ENCODE measurements around the gene C10orf90. TPM values are rescaled to one million over a fixed set of nuclear protein-coding genes. Genes with fewer than 3 reads are reported as not detected.

C10orf90 gene
- total RNA-seq, 1 donor from 2014 or later: not detected

DNA sequence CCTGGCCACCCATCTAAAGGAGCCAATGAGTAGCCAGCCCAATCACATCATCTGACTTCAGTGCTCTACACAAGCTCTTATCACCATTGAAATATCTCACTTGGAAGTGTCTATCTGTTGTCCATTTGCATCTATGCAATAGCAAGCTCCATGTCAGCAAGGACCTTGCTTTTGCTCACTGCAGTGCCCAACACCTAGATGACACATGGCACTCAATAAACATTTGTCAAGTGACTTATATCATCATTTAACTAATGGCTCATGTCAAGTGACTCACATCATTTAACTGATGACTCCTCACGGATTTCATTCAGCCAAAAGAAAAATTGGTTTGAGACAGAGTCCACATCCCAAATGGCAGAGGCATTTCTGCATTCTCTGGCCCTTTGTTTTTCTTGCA lies 189.3 kb downstream of the C10orf90 start:
- Histone ChIP-seq H3K4me1 (no peaks in the 10 kb centered on the region), H3K4me3 (no peak overlapping the region), H3K27me3 (ENCODE audit: low read depth) (no peaks in the 10 kb centered on the region), H3K36me3 (no peaks in the 10 kb centered on the region), H3K27ac (no peak overlapping the region), H3K9me3 (no peaks in the 10 kb centered on the region)
- DNase-seq (no peak), ATAC-seq (no peak)
- TF ChIP-seq, protein P1, sequence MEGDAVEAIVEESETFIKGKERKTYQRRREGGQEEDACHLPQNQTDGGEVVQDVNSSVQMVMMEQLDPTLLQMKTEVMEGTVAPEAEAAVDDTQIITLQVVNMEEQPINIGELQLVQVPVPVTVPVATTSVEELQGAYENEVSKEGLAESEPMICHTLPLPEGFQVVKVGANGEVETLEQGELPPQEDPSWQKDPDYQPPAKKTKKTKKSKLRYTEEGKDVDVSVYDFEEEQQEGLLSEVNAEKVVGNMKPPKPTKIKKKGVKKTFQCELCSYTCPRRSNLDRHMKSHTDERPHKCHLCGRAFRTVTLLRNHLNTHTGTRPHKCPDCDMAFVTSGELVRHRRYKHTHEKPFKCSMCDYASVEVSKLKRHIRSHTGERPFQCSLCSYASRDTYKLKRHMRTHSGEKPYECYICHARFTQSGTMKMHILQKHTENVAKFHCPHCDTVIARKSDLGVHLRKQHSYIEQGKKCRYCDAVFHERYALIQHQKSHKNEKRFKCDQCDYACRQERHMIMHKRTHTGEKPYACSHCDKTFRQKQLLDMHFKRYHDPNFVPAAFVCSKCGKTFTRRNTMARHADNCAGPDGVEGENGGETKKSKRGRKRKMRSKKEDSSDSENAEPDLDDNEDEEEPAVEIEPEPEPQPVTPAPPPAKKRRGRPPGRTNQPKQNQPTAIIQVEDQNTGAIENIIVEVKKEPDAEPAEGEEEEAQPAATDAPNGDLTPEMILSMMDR (IDR thresholded peaks at IDR 0.05): no peak
- intact Hi-C loops (cut with DNase I): no loop called here

DNA sequence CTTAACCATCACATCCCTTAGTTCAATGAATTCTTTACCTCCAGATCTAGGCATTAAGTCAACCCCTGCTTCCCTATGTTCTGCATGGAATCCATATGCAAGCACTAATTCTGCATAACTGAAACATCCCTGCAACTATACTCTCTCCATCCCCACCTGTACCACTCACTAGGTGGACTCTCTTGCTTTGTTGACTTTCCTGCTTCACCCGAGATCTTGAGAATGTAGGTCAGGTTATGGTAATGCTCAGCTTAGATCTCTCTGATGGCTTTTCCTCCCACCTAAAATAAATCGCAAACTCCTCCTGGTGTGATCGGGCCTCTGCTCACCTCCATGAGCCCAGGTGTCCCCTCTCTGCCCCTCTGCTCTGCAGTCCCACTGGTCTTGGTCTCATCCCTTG lies 189.8 kb downstream of the C10orf90 start:
- no peak overlapping the region for H3K4me3 ChIP-seq
- no peaks in the 10 kb centered on the region for H3K4me1 ChIP-seq
- no peak overlapping the region for H3K27ac ChIP-seq
- TF ChIP-seq, protein P1 (IDR thresholded peaks at IDR 0.05): no peak
- ATAC-seq: no peak
- no peaks in the 10 kb centered on the region for H3K36me3 ChIP-seq
- intact Hi-C loops (cut with DNase I): no loop called here
- no peak for DNase-seq
- H3K27me3 ChIP-seq (ENCODE audit: low read depth): no peaks in the 10 kb centered on the region
- no peaks in the 10 kb centered on the region for H3K9me3 ChIP-seq

DNA sequence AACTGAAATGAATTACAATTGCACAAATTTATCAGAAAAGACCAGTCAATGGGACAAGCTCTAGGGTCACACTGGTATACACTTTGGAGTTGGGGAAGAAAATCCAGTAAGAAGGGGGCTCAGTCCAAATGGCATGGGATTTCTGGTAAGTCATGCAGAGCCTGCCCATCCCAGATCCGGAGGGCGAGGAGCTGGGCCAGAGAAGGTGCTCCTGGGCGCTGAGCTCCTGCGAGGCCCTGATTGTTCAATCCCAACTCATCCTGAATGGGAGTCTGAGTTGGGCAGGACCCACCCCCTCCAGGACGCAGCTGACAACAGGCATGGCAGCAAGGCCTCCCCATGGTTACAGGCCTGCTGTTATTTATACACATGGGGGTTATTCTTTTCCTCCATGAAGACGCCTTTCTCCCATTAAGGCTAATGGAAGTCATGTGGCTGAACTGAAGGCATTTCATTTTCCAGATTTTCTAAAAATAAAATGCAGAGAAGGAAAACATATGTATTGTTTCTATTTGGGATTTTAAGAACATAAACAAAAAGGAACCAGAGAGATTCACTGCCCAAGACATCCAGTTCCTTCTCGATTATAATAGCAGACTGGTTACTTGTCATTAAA lies 191.1 kb downstream of the C10orf90 start:
- TF ChIP-seq, protein P1 (IDR thresholded peaks at IDR 0.05): no peak
- H3K36me3 ChIP-seq: no peaks in the 10 kb centered on the region
- intact Hi-C loops (cut with DNase I): no loop called here
- H3K27me3 ChIP-seq (ENCODE audit: low read depth): no peaks in the 10 kb centered on the region
- no peak for ATAC-seq
- H3K27ac ChIP-seq: no peak overlapping the region
- H3K4me3 ChIP-seq: no peak overlapping the region
- no peaks in the 10 kb centered on the region for H3K4me1 ChIP-seq
- DNase-seq: no peak
- no peaks in the 10 kb centered on the region for H3K9me3 ChIP-seq

DNA sequence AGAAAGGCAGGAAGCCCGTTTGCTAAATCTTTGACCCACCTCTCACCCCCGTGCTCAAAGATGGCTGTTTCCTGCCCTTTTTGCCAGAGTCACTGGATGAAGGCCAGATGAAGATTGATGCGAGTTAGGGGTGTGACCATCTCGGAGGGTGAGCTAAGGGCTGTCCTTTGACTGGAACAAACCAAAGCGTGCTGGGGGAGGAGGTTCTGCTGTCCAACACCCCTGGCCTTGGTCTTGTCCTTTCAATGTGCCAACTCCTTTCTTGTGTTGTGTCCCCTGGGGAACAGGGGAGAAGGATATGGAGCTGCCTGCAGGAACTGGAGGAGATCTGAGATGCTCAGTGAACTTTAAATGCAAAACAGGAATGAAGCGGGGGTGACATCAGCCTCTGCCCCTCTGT lies 191.9 kb downstream of the C10orf90 start:
- Histone ChIP-seq H3K4me1 (no peaks in the 10 kb centered on the region), H3K9me3 (no peaks in the 10 kb centered on the region), H3K36me3 (no peaks in the 10 kb centered on the region), H3K27me3 (ENCODE audit: low read depth) (no peaks in the 10 kb centered on the region), H3K4me3 (no peak overlapping the region), H3K27ac (no peak overlapping the region)
- intact Hi-C loops (cut with DNase I): no loop called here
- DNase-seq (no peak), ATAC-seq (no peak)
- TF ChIP-seq, protein P1 (IDR thresholded peaks at IDR 0.05): no peak

DNA sequence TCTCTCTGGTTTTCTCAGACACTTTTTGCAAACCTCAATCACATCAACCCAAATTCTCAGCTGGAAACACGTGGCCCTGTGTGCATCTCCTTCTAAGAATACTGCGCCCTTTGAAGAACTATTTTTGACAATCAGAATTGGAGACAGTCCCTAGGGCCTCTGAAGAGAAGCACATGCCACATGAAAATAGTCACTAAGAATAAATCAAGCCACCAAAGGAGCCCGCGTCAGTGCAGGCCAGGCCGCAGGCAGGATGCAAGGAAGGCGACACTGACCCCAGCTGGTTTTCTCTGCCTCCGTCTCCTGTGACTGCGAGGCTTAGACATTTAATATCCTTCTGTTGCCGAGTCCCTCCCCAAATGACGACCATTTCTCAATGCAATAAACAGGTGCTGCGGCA lies 194.2 kb downstream of the C10orf90 start:
- Histone ChIP-seq H3K27me3 (ENCODE audit: low read depth) (peaks cover 4% of the 10 kb centered on the region), H3K36me3 (no peaks in the 10 kb centered on the region), H3K4me1 (no peaks in the 10 kb centered on the region), H3K9me3 (no peaks in the 10 kb centered on the region), H3K27ac (no peak overlapping the region), H3K4me3 (no peak overlapping the region)
- ATAC-seq: no peak
- TF ChIP-seq, protein P1 (IDR thresholded peaks at IDR 0.05): no peak
- intact Hi-C loops (cut with DNase I): no loop called here
- DNase-seq: no peak

Data from lower lobe of right lung (tissue), 2 donors.